Suprapubic skin (tissue), 3 donors: ENCODE measurements around the gene UGT3A2.

Experiments
- EP300 ChIP-seq: sonication (generic); formaldehyde crosslinking; IDR thresholded peaks from one replicate; pipeline ENCODE4 v1.6.1; 2017; ENCODE audit warnings: antibody characterized with exemption
- TF ChIP-seq, protein P1 (sequence below), 2 donors: fragments of 200-600 bp in 1 of 2; fragments of 450-650 bp in 1 of 2; sonication (generic) in 1 of 2; IDR thresholded peaks; one replicate each; pipeline ENCODE4 v1.5.1; 2016 to 2019; ENCODE audit warnings: antibody characterized with exemption in 2 of 2, mild to moderate bottlenecking in 1 of 2, moderate library complexity in 1 of 2

DNA sequence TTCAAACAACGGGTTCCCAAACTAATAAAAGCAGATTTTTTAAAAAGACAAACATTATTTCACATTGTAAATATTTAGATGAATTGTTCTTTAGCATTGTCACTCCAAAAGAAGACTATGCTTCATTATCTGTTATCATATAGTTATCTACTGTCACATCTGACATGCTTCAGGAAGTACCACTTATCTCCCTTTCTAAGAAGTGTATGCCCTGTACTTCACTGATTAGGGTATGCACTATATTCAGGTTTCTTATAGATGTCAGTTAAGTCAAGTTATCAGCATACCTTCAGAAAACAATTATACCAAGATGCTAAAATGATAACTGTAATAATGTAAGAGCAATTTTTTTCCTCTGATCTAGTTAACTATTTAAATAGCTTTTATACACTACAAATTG lies 44.6 kb upstream of the UGT3A2 start:
- TF ChIP-seq, protein P1, sequence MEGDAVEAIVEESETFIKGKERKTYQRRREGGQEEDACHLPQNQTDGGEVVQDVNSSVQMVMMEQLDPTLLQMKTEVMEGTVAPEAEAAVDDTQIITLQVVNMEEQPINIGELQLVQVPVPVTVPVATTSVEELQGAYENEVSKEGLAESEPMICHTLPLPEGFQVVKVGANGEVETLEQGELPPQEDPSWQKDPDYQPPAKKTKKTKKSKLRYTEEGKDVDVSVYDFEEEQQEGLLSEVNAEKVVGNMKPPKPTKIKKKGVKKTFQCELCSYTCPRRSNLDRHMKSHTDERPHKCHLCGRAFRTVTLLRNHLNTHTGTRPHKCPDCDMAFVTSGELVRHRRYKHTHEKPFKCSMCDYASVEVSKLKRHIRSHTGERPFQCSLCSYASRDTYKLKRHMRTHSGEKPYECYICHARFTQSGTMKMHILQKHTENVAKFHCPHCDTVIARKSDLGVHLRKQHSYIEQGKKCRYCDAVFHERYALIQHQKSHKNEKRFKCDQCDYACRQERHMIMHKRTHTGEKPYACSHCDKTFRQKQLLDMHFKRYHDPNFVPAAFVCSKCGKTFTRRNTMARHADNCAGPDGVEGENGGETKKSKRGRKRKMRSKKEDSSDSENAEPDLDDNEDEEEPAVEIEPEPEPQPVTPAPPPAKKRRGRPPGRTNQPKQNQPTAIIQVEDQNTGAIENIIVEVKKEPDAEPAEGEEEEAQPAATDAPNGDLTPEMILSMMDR (IDR thresholded peaks at IDR 0.05), result no peak
- no peak for TF ChIP-seq EP300
